Transverse colon (tissue), 4 donors: ENCODE measurements around the gene ABHD6. TPM values are rescaled to one million over a fixed set of nuclear protein-coding genes. Genes with fewer than 3 reads are reported as not detected.
"Not testable (repeated sequence)": the region's sequence is repeated elsewhere in the genome, so short reads cannot be mapped to it uniquely, and the experiment has no call there.

ENCODE experiments used
- DNase-seq: peaks from one replicate; pipeline ENCODE4 v3.0.0-alpha.2; 2019
- H3K27ac ChIP-seq, 4 donors: fragments of 200-600 bp; sonication (generic); 2 replicates each; pipeline ENCODE4 v1.5.1; 2016 to 2018; ENCODE audit warnings: inconsistent platforms in 4 of 4
- H3K27me3 ChIP-seq: fragments of 200-600 bp; sonication (generic); 2 replicates; pipeline ENCODE4 v1.5.1; 2017; ENCODE audit warnings: inconsistent platforms
- H3K36me3 ChIP-seq, 4 donors: fragments of 200-600 bp; sonication (generic); 2 replicates each; pipeline ENCODE4 v1.5.1; 2017 to 2019; ENCODE audit warnings: inconsistent platforms in 4 of 4
- H3K4me1 ChIP-seq, 4 donors: fragments of 200-600 bp; sonication (generic); 2 replicates each; pipeline ENCODE4 v1.5.1; 2017 to 2020; ENCODE audit warnings: inconsistent platforms in 4 of 4
- H3K4me3 ChIP-seq, 4 donors: fragments of 200-600 bp; sonication (generic); 1 replicate in 1 of 4; 2 replicates in 3 of 4; pipeline versions ENCODE4 v1.5.1 to v1.6.1; 2017 to 2019; ENCODE audit warnings: inconsistent platforms in 4 of 4
- H3K9me3 ChIP-seq, 2 donors: fragments of 200-600 bp; sonication (generic); 2 replicates each; pipeline ENCODE4 v1.5.1; 2017 to 2019; ENCODE audit warnings: inconsistent platforms in 2 of 2
- EP300 ChIP-seq: sonication (generic); formaldehyde crosslinking; IDR thresholded peaks from one replicate; pipeline ENCODE4 v1.6.1; 2017; ENCODE audit warnings: antibody characterized with exemption, low read depth
- POLR2A ChIP-seq: fragments of 450-650 bp; IDR thresholded peaks from one replicate; pipeline ENCODE4 v1.6.1; 2016; ENCODE audit warnings: antibody characterized with exemption, mild to moderate bottlenecking, moderate library complexity
- POLR2AphosphoS5 ChIP-seq, 3 donors: sonication (generic); formaldehyde crosslinking; IDR thresholded peaks; one replicate each; pipeline ENCODE4 v1.6.1; 2016; ENCODE audit warnings: antibody characterized with exemption in 3 of 3
- WGBS, 2 donors: methylation state at CpG; one replicate each; pipeline ENCODE4 v1.1.5; 2018; ENCODE audit warnings: low coverage in 1 of 2; 5-methylcytosine and 5-hydroxymethylcytosine counted together
- in situ Hi-C, 4 donors: fragments of 200-750 bp; cut with MboI; loops; one replicate each; pipeline versions ENCODE4 v1.15.0 to v1.15.1; 2017; ENCODE audit warnings: low sequenced_read_pairs in 3 of 4, low pct_ligation_motif_present in 1 of 4, low pct_unique_long_range_greater_than_20kb in 1 of 4
- intact Hi-C: fragments of 100-400 bp; cut with DNase I; formaldehyde crosslinking; loops from one replicate; pipeline ENCODE4 v1.15.1; 2023; ENCODE audit warnings: low total_unique reads
- total RNA-seq, 4 donors: library from RNA; depleted of rRNA; stranded (reverse); fragments of >200 nt; gene quantifications; one replicate each; pipeline ENCODE4 v1.1.0, GENCODE V29; 2016
- TF ChIP-seq, protein P1 (sequence below), 5 experiments: fragments of 200-600 bp in 3 of 5; fragments of 450-650 bp in 2 of 5; sonication (generic) in 3 of 5; IDR thresholded peaks; 1 replicate in 2 of 5; 2 replicates in 3 of 5; pipeline ENCODE4 v1.5.1; 2016 to 2017; ENCODE audit warnings: antibody characterized with exemption in 5 of 5, inconsistent platforms in 3 of 5, mild to moderate bottlenecking in 2 of 5, moderate library complexity in 1 of 5

Gene ABHD6
- total RNA-seq, 4 donors from 2014 or later = 5.2 to 68.1 (median 32.0) TPM

DNA sequence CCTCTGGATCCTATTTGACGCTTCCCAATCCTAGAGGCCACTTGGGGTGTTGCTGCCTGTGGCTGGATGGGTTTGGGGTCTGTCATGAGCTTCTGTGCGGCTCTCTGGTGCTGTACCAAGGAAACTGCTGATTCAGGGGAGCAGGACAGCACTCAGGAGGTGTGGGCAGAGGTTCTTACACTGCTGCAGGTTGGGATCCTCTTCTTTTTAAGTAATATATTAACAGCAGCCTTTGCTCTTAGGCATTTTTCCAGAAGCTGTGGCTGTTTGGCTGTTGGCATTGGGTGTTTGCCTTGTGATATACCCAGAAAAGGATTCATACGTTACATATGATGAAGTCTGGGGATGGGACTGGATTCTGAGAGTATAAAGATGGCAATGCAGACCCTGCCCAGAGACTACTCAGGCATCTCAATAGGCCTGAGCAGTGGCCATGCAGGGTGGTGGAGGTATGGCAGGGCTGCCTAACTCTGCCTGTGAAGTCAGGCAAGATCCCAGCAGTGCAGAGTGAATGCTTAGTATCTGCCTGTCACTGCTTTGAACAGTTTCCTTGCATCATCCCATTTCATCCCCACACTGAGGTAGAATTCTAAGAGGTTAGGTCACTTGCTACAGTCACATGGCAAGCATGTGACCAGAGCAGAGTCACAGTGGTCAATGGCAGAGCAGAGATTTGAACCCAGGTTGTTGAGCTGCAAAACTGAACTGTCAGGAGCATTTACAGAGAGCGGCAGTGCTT lies 3.9 kb downstream of the ABHD6 start:
- WGBS, 2 donors = 51 to 76% methylated on average over 2 to 4 of the region's 4 CpGs
- intact Hi-C loops = no loop called here
- Histone ChIP-seq H3K36me3 (no peaks in the 10 kb centered on the region), H3K4me3 (no peak overlapping the region), H3K9me3 (no peaks in the 10 kb centered on the region), H3K27me3 (no peaks in the 10 kb centered on the region), H3K27ac (peak overlapping the region in 1 of 4 donors; percentile 18), H3K4me1 (peaks cover 0 to 36% (median 23%) of the 10 kb centered on the region in 4 donors)
- TF ChIP-seq POLR2A (no peak), EP300 (no peak)
- TF ChIP-seq, protein P1, sequence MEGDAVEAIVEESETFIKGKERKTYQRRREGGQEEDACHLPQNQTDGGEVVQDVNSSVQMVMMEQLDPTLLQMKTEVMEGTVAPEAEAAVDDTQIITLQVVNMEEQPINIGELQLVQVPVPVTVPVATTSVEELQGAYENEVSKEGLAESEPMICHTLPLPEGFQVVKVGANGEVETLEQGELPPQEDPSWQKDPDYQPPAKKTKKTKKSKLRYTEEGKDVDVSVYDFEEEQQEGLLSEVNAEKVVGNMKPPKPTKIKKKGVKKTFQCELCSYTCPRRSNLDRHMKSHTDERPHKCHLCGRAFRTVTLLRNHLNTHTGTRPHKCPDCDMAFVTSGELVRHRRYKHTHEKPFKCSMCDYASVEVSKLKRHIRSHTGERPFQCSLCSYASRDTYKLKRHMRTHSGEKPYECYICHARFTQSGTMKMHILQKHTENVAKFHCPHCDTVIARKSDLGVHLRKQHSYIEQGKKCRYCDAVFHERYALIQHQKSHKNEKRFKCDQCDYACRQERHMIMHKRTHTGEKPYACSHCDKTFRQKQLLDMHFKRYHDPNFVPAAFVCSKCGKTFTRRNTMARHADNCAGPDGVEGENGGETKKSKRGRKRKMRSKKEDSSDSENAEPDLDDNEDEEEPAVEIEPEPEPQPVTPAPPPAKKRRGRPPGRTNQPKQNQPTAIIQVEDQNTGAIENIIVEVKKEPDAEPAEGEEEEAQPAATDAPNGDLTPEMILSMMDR (IDR thresholded peaks at IDR 0.05) = no peak
- DNase-seq = no peak
- in situ Hi-C loops = loop anchor here in 1 of 4 donors (10.0 kb wide), 1 partner anchor 53 kb away; no protein-coding TSS in a partner anchor

DNA sequence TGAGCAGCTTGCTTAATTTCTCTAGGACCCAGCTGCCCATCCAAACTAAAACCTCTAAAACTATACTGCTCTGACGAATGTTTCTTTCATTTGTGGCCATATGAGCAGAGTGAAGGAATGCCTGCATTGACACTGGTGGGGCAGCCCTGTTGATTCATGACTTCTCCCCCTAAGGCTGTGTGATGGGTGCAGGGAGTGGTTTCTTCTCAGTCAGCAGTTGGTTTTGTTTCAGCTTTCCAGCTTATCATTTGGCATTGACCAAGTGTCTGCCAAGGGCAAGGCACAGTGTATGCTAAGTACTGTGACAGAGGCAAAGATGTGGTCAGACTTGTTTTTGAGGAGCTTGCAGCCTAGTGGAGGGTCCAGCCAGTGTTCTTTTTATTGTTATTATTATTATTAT lies 4.7 kb downstream of the ABHD6 start:
- intact Hi-C loops = no loop called here
- Histone ChIP-seq H3K4me1 (peaks cover 0 to 31% (median 19%) of the 10 kb centered on the region in 4 donors), H3K27me3 (no peaks in the 10 kb centered on the region), H3K27ac (no peak overlapping the region), H3K36me3 (no peaks in the 10 kb centered on the region), H3K9me3 (no peaks in the 10 kb centered on the region), H3K4me3 (no peak overlapping the region)
- TF ChIP-seq POLR2A (no peak), EP300 (no peak), POLR2AphosphoS5 (IDR thresholded peaks at IDR 0.05) (no peak)
- TF ChIP-seq, protein P1 (IDR thresholded peaks at IDR 0.05) = no peak
- 30 to 33% methylated on average over 1 of the region's 1 CpG for WGBS, 2 donors
- in situ Hi-C loops = loop anchor here in 1 of 4 donors (10.0 kb wide), 1 partner anchor 52 kb away; no protein-coding TSS in a partner anchor
- no peak for DNase-seq

DNA sequence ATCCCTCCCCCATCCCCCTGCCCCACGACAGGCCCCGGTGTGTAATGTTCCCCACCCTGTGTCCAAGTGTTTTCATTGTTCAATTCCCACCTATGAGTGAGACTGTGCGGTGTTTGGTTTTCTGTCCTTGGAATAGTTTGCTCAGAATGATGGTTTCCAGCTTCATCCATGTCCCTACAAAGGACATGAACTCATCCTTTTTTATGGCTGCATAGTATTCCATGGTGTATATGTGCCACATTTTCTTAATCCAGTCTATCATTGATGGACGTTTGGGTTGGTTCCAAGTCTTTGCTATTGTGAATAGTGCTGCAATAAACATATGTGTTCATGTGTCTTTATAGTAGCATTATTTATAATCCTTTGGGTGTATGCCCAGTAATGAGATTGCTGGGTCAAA lies 5.3 kb downstream of the ABHD6 start:
- H3K36me3 ChIP-seq, intact Hi-C loops, DNase-seq, H3K4me3 ChIP-seq, H3K9me3 ChIP-seq, H3K27me3 ChIP-seq, H3K27ac ChIP-seq: not testable (repeated sequence)
- 40 to 70% methylated on average over 1 to 4 of the region's 4 CpGs for WGBS, 2 donors
- peaks cover 0 to 31% (median 19%) of the 10 kb centered on the region in 4 donors for H3K4me1 ChIP-seq
- in situ Hi-C loops = loop anchor here in 1 of 4 donors (10.0 kb wide), 1 partner anchor 52 kb away; no protein-coding TSS in a partner anchor

DNA sequence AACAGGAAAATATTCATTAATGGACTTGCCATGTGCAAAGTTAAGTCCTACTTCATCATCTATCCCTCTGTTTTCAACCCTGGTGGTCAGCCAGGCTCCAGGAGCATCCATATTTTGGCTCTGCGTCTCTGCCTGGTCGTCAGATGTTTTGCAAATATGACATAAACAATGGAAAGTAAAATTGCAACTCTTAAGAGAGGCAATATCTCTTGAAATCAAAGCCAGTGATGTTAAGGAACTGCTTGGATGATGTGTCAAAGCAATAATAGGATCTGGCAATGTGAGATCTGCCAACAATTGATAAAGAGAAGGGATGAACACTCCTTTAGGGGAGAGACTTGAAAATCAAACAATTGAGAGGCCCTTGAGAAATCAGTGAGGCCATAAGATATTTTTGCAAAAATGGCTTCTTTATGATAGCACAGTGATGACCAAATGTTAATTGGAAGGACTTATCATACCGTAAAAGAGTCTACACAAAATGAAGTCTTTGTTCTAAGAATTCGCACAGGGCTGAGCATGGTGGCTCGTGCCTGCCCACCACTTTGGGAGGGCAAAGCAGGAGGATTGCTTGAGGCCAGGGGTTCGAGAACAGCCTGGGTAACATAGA lies 6.5 kb downstream of the ABHD6 start:
- no peak for TF ChIP-seq EP300
- no peak for TF ChIP-seq POLR2AphosphoS5 (IDR thresholded peaks at IDR 0.05)
- no peak for TF ChIP-seq POLR2A
- TF ChIP-seq, protein P1 (IDR thresholded peaks at IDR 0.05) = no peak
- Histone ChIP-seq H3K9me3 (no peaks in the 10 kb centered on the region), H3K4me3 (no peak overlapping the region), H3K36me3 (no peaks in the 10 kb centered on the region), H3K27me3 (no peaks in the 10 kb centered on the region), H3K27ac (no peak overlapping the region), H3K4me1 (peaks cover 0 to 29% (median 15%) of the 10 kb centered on the region in 4 donors)
- 87 to 94% methylated on average over 5 to 6 of the region's 6 CpGs for WGBS, 2 donors
- in situ Hi-C loops (loop anchor here in 1 of 4 donors (10.0 kb wide), 1 partner anchor 51 kb away; no protein-coding TSS in a partner anchor), intact Hi-C loops (no loop called here)
- no peak for DNase-seq
